AG10803 (cell line): ENCODE data around the gene TGDS.
"Not testable (repeated sequence)": the region's sequence is repeated elsewhere in the genome, so short reads cannot be mapped to it uniquely, and the experiment has no call there.

Source experiments
- DNase-seq: peaks from one replicate; pipeline ENCODE4 v3.0.0; 2010; ENCODE audit warnings: low read depth
- H3K4me3 ChIP-seq: 2 replicates; pipeline ENCODE4 v1.5.1; 2011; ENCODE audit warnings: mild to moderate bottlenecking, low read length, control low read depth
- CTCF ChIP-seq: conservative IDR thresholded peaks from 2 replicates; pipeline ENCODE4 v1.5.1; 2011; ENCODE audit warnings: mild to moderate bottlenecking, low read length, control low read depth, inconsistent platforms

TGDS gene, protein sequence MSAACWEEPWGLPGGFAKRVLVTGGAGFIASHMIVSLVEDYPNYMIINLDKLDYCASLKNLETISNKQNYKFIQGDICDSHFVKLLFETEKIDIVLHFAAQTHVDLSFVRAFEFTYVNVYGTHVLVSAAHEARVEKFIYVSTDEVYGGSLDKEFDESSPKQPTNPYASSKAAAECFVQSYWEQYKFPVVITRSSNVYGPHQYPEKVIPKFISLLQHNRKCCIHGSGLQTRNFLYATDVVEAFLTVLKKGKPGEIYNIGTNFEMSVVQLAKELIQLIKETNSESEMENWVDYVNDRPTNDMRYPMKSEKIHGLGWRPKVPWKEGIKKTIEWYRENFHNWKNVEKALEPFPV

DNA sequence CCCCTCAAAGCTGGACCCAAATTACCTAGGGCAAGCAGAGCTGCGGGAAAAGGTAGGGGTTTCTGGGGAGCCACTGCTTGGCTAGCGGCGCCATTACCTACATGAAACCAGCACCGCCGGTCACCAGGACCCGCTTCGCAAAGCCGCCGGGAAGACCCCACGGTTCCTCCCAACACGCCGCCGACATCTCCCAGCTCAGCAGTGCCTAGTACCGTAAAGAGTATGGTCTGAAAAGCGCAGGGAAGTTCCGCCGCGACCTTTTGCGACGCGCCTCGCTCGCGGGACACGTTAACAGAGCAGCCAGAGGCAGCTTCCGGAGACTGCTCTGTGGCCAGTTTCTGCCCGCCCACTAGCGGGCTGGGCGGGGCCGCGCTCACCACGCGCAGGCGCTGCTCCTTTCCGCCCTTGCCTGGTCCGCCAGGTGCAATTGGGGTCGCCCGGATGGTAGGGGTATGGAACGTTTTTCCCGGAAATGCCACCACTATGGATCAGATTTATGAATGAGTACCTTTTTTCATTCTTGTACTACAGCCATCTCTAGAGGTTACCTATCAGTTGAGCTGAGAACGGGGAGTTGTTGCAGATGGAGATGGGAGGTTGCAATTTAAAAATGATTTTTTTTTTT lies at the start of gene TGDS:
TSS of gene TGDS (minus strand) at position 203 of the 625 bp plus-strand sequence. CDS start at position 187, 16 bp downstream.
- TF ChIP-seq CTCF = no peak
- DNase-seq = peak; percentile 96
- peak within 1 kb of the TSS; percentile 70 for H3K4me3 ChIP-seq

DNA sequence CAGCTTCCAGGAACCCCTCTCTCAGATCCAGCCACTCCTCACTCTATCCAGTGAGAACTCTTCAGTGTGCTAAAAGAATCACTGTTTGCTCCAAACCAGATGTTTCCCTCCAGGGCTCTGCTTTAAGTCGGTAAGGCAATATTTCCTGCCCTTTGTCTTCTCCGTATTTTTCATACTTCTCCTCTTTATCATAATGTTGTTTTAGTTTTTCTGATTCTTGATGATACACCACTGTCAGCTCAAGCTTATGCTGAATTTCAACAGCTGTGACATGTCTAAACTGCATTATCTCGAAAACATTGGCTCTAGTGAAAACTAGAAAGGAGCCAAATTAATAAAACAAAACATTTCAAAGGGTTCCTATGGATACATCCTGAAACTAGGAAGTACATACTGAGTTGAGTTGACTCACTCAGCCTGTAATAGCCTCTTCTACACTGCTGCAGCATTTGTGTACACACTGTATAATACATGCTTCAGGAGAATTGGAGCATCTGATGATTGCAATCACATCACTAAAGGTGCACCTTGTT lies 45.5 kb upstream of the TGDS start:
- peak; percentile 85 for DNase-seq
- H3K4me3 ChIP-seq = no peak overlapping the region
- no peak for TF ChIP-seq CTCF

DNA sequence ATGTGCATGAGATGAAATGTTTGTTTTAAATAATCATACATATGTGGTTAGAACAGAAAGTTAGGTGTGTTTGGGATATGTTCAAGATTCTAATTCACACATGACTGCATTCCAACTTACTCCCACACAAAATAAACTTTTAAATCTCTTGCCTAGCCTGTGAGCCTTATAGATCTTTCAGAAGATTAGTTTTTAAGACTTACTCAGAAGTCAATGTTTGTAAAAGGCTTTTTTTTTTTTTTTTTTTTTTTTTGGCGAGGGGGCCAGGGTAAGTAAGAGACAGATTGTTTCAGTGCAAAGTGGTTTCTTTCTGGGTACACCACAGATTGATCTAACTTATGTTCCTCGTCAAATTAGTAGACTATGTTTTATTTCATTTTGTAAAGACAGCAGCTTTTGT lies 44.8 kb upstream of the TGDS start:
- no peak overlapping the region for H3K4me3 ChIP-seq
- TF ChIP-seq CTCF = no peak
- peak; percentile 11 for DNase-seq

GRCh38 chr13:94637677-94638076 lies 41.7 kb upstream of the TGDS start:
- not testable (repeated sequence) for DNase-seq, H3K4me3 ChIP-seq

GRCh38 chr13:94636942-94637578 lies 41.1 kb upstream of the TGDS start:
- TF ChIP-seq CTCF = no peak
- no peak overlapping the region for H3K4me3 ChIP-seq
- no peak for DNase-seq

GRCh38 chr13:94636096-94636495 lies 40.1 kb upstream of the TGDS start:
- not testable (repeated sequence) for H3K4me3 ChIP-seq, DNase-seq

GRCh38 chr13:94632226-94632980 lies 36.5 kb upstream of the TGDS start:
- no peak for TF ChIP-seq CTCF
- no peak overlapping the region for H3K4me3 ChIP-seq
- DNase-seq = no peak
